Esophagus muscularis mucosa (tissue), 4 donors: Measurements from ENCODE around the gene SPN. TPM values are rescaled to one million over a fixed set of nuclear protein-coding genes. Genes with fewer than 3 reads are reported as not detected.
"Not testable (repeated sequence)": the region's sequence is repeated elsewhere in the genome, so short reads cannot be mapped to it uniquely, and the experiment has no call there.

ENCODE experiments used
- DNase-seq: peaks from one replicate; pipeline ENCODE4 v3.0.0-alpha.2; 2017; ENCODE audit errors: extremely low spot score
- H3K27ac ChIP-seq, 4 donors: fragments of 200-600 bp; sonication (generic); replicated peaks in 1 of 4; 1 replicate in 3 of 4; 2 replicates in 1 of 4; pipeline ENCODE4 v1.5.1; 2016 to 2019; ENCODE audit warnings: mild to moderate bottlenecking in 1 of 4
- H3K27me3 ChIP-seq, 4 donors: fragments of 200-600 bp; sonication (generic); one replicate each; pipeline versions ENCODE4 v1.5.1 to v1.6.0; 2016 to 2019
- H3K36me3 ChIP-seq, 4 donors: fragments of 200-600 bp; sonication (generic); one replicate each; pipeline ENCODE4 v1.5.1; 2016 to 2019
- H3K4me1 ChIP-seq, 4 donors: fragments of 200-600 bp; sonication (generic); one replicate each; pipeline ENCODE4 v1.5.1; 2016 to 2019
- H3K4me3 ChIP-seq, 4 donors: fragments of 200-600 bp; sonication (generic); 1 replicate in 2 of 4; 2 replicates in 2 of 4; pipeline ENCODE4 v1.5.1; 2016 to 2019; ENCODE audit warnings: mild to moderate bottlenecking in 4 of 4, moderate library complexity in 1 of 4
- H3K9me3 ChIP-seq, 4 donors: fragments of 200-600 bp; sonication (generic); 1 replicate in 3 of 4; 2 replicates in 1 of 4; pipeline ENCODE4 v1.5.1; 2016 to 2019
- CTCF ChIP-seq, 3 experiments: fragments of 200-600 bp in 2 of 3; fragments of 450-650 bp in 1 of 3; sonication (generic) in 2 of 3; IDR thresholded peaks; one replicate each; pipeline ENCODE4 v1.5.1; 2017 to 2019; ENCODE audit warnings: antibody characterized with exemption in 3 of 3, mild to moderate bottlenecking in 2 of 3, moderate library complexity in 1 of 3
- EP300 ChIP-seq: sonication (generic); formaldehyde crosslinking; IDR thresholded peaks from one replicate; pipeline ENCODE4 v1.6.1; 2017; ENCODE audit warnings: antibody characterized with exemption
- POLR2A ChIP-seq: fragments of 450-650 bp; IDR thresholded peaks from one replicate; pipeline ENCODE4 v1.6.1; 2017; ENCODE audit warnings: antibody characterized with exemption, moderate library complexity, mild to moderate bottlenecking, low read depth
- POLR2AphosphoS5 ChIP-seq, 2 donors: sonication (generic); formaldehyde crosslinking; IDR thresholded peaks; one replicate each; pipeline ENCODE4 v1.6.1; 2017; ENCODE audit warnings: antibody characterized with exemption in 2 of 2
- WGBS: methylation state at CpG from one replicate; pipeline ENCODE4 v1.1.5; 2018; 5-methylcytosine and 5-hydroxymethylcytosine counted together
- intact Hi-C: fragments of 100-400 bp; cut with DNase I; formaldehyde crosslinking; loops from one replicate; pipeline ENCODE4 v1.15.1; 2023
- total RNA-seq, 4 donors: library from RNA; depleted of rRNA; stranded (reverse); fragments of >200 nt; gene quantifications; one replicate each; pipeline versions ENCODE4 v1.1.0 to v1.2.1, GENCODE V29; 2016

SPN gene
- total RNA-seq, 4 donors from 2014 or later, result 1.1 to 4.2 (median 2.6) TPM

GRCh38 chr16:29649588-29650494 lies 13.2 kb upstream of the SPN start:
- Histone ChIP-seq H3K9me3 (no peaks in the 10 kb centered on the region), H3K4me1 (no peaks in the 10 kb centered on the region), H3K36me3 (no peaks in the 10 kb centered on the region), H3K27me3 (no peaks in the 10 kb centered on the region), H3K27ac (no peak overlapping the region), H3K4me3 (no peak overlapping the region)
- WGBS, result 79% methylated on average over 9 of the region's 9 CpGs
- no peak for TF ChIP-seq CTCF (IDR thresholded peaks at IDR 0.05)
- TF ChIP-seq POLR2AphosphoS5 (IDR thresholded peaks at IDR 0.05), result no peak
- no peak for TF ChIP-seq EP300
- no peak for TF ChIP-seq POLR2A
- intact Hi-C loops, result no loop called here
- no peak for DNase-seq

GRCh38 chr16:29650771-29651170 lies 12.3 kb upstream of the SPN start:
- DNase-seq, result no peak
- WGBS, result 94% methylated on average over 2 of the region's 2 CpGs
- intact Hi-C loops, result no loop called here
- Histone ChIP-seq H3K4me3 (no peak overlapping the region), H3K4me1 (no peaks in the 10 kb centered on the region), H3K27ac (no peak overlapping the region), H3K27me3 (no peaks in the 10 kb centered on the region), H3K36me3 (no peaks in the 10 kb centered on the region), H3K9me3 (no peaks in the 10 kb centered on the region)
- TF ChIP-seq POLR2A, result no peak
- no peak for TF ChIP-seq POLR2AphosphoS5 (IDR thresholded peaks at IDR 0.05)
- TF ChIP-seq CTCF (IDR thresholded peaks at IDR 0.05), result no peak
- TF ChIP-seq EP300, result no peak

- H3K4me1 ChIP-seq, result no peaks in the 10 kb centered on the region
- no peak for TF ChIP-seq POLR2AphosphoS5 (IDR thresholded peaks at IDR 0.05)
- TF ChIP-seq POLR2A, result no peak
- no peak for TF ChIP-seq CTCF (IDR thresholded peaks at IDR 0.05)
- no peak for TF ChIP-seq EP300
- no peaks in the 10 kb centered on the region for H3K9me3 ChIP-seq
- DNase-seq, result no peak
- intact Hi-C loops, result no loop called here
- no peak overlapping the region for H3K4me3 ChIP-seq
- 96% methylated on average over 2 of the region's 2 CpGs for WGBS
- no peaks in the 10 kb centered on the region for H3K36me3 ChIP-seq
- no peaks in the 10 kb centered on the region for H3K27me3 ChIP-seq
- no peak overlapping the region for H3K27ac ChIP-seq
These were observed 11.2 kb upstream of the SPN start for GRCh38 chr16:29651774-29652349.

GRCh38 chr16:29653471-29653870 lies 9.6 kb upstream of the SPN start:
- no peak overlapping the region for H3K4me3 ChIP-seq
- intact Hi-C loops, result no loop called here
- DNase-seq, result no peak
- TF ChIP-seq POLR2A (no peak), CTCF (IDR thresholded peaks at IDR 0.05) (no peak), EP300 (no peak), POLR2AphosphoS5 (IDR thresholded peaks at IDR 0.05) (no peak)
- WGBS, result 76% methylated on average over 12 of the region's 12 CpGs
- H3K36me3 ChIP-seq, result no peaks in the 10 kb centered on the region
- no peaks in the 10 kb centered on the region for H3K27me3 ChIP-seq
- H3K9me3 ChIP-seq, result no peaks in the 10 kb centered on the region
- no peak overlapping the region for H3K27ac ChIP-seq
- H3K4me1 ChIP-seq, result no peaks in the 10 kb centered on the region

- H3K4me3 ChIP-seq, H3K4me1 ChIP-seq, H3K36me3 ChIP-seq, intact Hi-C loops, H3K9me3 ChIP-seq, H3K27ac ChIP-seq, H3K27me3 ChIP-seq, DNase-seq: not testable (repeated sequence)
- WGBS, result 94% methylated on average over 7 of the region's 7 CpGs
These were observed 9.2 kb upstream of the SPN start for GRCh38 chr16:29653890-29654289.
